A549 (cell line): ENCODE measurements around the gene ARPP21.

Source experiments
- BHLHE40 ChIP-seq: IDR thresholded peaks from 2 replicates; pipeline ENCODE4 v1.6.1; 2012; ENCODE audit warnings: low read depth, low read length, inconsistent platforms
- HOXA7 ChIP-seq: fragments of 250-450 bp; sonication (Bioruptor Pico); IDR thresholded peaks from 2 replicates; pipeline ENCODE4 v1.5.0; 2020; ENCODE audit warnings: mild to moderate bottlenecking, moderate library complexity
- POLR2A ChIP-seq: IDR thresholded peaks from 2 replicates; pipeline ENCODE4 v1.6.1; 2012; ENCODE audit warnings: mild to moderate bottlenecking, low read length
- TP53 ChIP-seq: fragments of 250-450 bp; sonication (Bioruptor Pico); IDR thresholded peaks from 2 replicates; pipeline ENCODE4 v1.5.0; 2021; ENCODE audit warnings: mild to moderate bottlenecking, moderate library complexity
- ZFP36 ChIP-seq: fragments of 450-650 bp; IDR thresholded peaks from 2 replicates; pipeline ENCODE4 v1.6.1; 2014; ENCODE audit warnings: borderline replicate concordance; ENCODE audit not compliant: partially characterized antibody
- TF ChIP-seq, protein P1 (sequence below): IDR thresholded peaks from 2 replicates; pipeline ENCODE4 v1.6.1; 2012
- TF ChIP-seq, protein P2 (sequence below): fragments of >200 bp; sonication (Bioruptor Twin); formaldehyde crosslinking; IDR thresholded peaks from 3 replicates; pipeline ENCODE4 v1.5.1; 2016
- TF ChIP-seq, protein P3 (sequence below): fragments of 200-600 bp; sonication (generic); IDR thresholded peaks from 2 replicates; pipeline ENCODE4 v1.6.1; 2016; ENCODE audit warnings: antibody characterized with exemption, mild to moderate bottlenecking, moderate library complexity
- TF ChIP-seq, protein P4 (sequence below): fragments of 450-650 bp; IDR thresholded peaks from 2 replicates; pipeline ENCODE4 v1.6.1; 2014; ENCODE audit warnings: antibody characterized with exemption

DNA sequence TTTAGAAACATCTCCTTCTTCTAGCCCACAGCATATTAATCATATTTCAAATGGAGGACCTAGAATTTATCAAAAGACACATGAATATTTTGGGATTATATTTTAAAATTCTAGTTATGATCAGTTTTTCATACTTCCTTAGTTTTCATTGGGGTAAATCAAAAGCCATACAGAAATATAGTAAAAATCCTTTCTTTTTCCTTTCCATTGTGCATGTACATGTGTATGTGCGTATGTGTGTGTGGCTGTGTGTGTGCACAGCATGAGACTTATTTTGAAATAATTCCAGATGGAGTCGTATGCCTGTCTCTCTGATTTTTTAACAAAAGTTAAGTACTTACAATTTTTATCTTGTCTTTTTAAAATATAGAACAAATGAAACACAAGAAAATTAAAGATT lies 94.5 kb downstream of the ARPP21 start:
- TF ChIP-seq, protein P1, sequence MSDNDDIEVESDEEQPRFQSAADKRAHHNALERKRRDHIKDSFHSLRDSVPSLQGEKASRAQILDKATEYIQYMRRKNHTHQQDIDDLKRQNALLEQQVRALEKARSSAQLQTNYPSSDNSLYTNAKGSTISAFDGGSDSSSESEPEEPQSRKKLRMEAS = no peak
- TF ChIP-seq, protein P2, sequence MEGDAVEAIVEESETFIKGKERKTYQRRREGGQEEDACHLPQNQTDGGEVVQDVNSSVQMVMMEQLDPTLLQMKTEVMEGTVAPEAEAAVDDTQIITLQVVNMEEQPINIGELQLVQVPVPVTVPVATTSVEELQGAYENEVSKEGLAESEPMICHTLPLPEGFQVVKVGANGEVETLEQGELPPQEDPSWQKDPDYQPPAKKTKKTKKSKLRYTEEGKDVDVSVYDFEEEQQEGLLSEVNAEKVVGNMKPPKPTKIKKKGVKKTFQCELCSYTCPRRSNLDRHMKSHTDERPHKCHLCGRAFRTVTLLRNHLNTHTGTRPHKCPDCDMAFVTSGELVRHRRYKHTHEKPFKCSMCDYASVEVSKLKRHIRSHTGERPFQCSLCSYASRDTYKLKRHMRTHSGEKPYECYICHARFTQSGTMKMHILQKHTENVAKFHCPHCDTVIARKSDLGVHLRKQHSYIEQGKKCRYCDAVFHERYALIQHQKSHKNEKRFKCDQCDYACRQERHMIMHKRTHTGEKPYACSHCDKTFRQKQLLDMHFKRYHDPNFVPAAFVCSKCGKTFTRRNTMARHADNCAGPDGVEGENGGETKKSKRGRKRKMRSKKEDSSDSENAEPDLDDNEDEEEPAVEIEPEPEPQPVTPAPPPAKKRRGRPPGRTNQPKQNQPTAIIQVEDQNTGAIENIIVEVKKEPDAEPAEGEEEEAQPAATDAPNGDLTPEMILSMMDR = no peak
- no peak for TF ChIP-seq HOXA7
- TF ChIP-seq POLR2A = no peak
- TF ChIP-seq, protein P3, sequence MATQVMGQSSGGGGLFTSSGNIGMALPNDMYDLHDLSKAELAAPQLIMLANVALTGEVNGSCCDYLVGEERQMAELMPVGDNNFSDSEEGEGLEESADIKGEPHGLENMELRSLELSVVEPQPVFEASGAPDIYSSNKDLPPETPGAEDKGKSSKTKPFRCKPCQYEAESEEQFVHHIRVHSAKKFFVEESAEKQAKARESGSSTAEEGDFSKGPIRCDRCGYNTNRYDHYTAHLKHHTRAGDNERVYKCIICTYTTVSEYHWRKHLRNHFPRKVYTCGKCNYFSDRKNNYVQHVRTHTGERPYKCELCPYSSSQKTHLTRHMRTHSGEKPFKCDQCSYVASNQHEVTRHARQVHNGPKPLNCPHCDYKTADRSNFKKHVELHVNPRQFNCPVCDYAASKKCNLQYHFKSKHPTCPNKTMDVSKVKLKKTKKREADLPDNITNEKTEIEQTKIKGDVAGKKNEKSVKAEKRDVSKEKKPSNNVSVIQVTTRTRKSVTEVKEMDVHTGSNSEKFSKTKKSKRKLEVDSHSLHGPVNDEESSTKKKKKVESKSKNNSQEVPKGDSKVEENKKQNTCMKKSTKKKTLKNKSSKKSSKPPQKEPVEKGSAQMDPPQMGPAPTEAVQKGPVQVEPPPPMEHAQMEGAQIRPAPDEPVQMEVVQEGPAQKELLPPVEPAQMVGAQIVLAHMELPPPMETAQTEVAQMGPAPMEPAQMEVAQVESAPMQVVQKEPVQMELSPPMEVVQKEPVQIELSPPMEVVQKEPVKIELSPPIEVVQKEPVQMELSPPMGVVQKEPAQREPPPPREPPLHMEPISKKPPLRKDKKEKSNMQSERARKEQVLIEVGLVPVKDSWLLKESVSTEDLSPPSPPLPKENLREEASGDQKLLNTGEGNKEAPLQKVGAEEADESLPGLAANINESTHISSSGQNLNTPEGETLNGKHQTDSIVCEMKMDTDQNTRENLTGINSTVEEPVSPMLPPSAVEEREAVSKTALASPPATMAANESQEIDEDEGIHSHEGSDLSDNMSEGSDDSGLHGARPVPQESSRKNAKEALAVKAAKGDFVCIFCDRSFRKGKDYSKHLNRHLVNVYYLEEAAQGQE = no peak
- TF ChIP-seq, protein P4, sequence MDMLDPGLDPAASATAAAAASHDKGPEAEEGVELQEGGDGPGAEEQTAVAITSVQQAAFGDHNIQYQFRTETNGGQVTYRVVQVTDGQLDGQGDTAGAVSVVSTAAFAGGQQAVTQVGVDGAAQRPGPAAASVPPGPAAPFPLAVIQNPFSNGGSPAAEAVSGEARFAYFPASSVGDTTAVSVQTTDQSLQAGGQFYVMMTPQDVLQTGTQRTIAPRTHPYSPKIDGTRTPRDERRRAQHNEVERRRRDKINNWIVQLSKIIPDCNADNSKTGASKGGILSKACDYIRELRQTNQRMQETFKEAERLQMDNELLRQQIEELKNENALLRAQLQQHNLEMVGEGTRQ = no peak
- TF ChIP-seq TP53 (CRISPR knock-in tag) = no peak
- TF ChIP-seq ZFP36 = no peak
- TF ChIP-seq BHLHE40 = no peak
